Vein endothelial cell (primary cell): Measurements from ENCODE around the gene PFN4. TPM values are rescaled to one million over a fixed set of nuclear protein-coding genes. Genes with fewer than 3 reads are reported as not detected.

Experiments used
- total RNA-seq: library from RNA; depleted of rRNA; stranded (reverse); fragments of >200 nt; gene quantifications from 2 replicates; pipeline ENCODE4 v1.2.3, GENCODE V29; 2012

Gene PFN4
- 0.38 TPM in 1 of 2 replicates, not detected in the other for total RNA-seq

GRCh38 chr2:24123195-24123921, at the start of gene PFN4, which contains the start of gene FAM228B:
Gene PFN4, minus strand, starts transcription at chr2:24123334. Its CDS starts 799 bp downstream, at chr2:24122535.
Gene FAM228B, plus strand, starts transcription at chr2:24123469. Its CDS starts 893 bp downstream, at chr2:24124362.

GRCh38 chr2:24084386-24085199, 38.5 kb downstream of the PFN4 start, which contains the start of gene TP53I3:
Gene TP53I3, minus strand, starts transcription at chr2:24084834. Its CDS starts 508 bp downstream, at chr2:24084326.

GRCh38 chr2:24075915-24076848, 47.0 kb downstream of the PFN4 start, which contains the start of gene SF3B6:
Gene SF3B6, minus strand, starts transcription at chr2:24076326. Its CDS starts 97 bp downstream, at chr2:24076229.

Other genes with a start within 250 kb of the PFN4 start
- gene ATAD2B, start 196.2 kb downstream of the PFN4 start, total RNA-seq: 19.6 and 19.8 TPM in 2 replicates
- 9.5 and 12.8 TPM in 2 replicates for gene UBXN2A, start 182.9 kb downstream of the PFN4 start, total RNA-seq
- gene MFSD2B, start 113.2 kb downstream of the PFN4 start, total RNA-seq: 0.19 TPM in 1 of 2 replicates, not detected in the other
- gene WDCP, start 75.9 kb downstream of the PFN4 start, total RNA-seq: 9.8 and 13.1 TPM in 2 replicates
- 10.1 and 10.2 TPM in 2 replicates for gene FKBP1B, start 73.6 kb downstream of the PFN4 start, total RNA-seq
- gene SF3B6, start 47.0 kb downstream of the PFN4 start, total RNA-seq: 112 and 115 TPM in 2 replicates
- gene TP53I3, start 38.5 kb downstream of the PFN4 start, total RNA-seq: 55.5 and 62.5 TPM in 2 replicates
- gene FAM228B, start 135 bp upstream of the PFN4 start, total RNA-seq: 5.2 and 6.5 TPM in 2 replicates
- gene FAM228A, start 51.7 kb upstream of the PFN4 start, total RNA-seq: 0.10 TPM in 1 of 2 replicates, not detected in the other
- 66.3 and 70.6 TPM in 2 replicates for gene ITSN2, start 237.2 kb upstream of the PFN4 start, total RNA-seq